Measurements from ENCODE around the gene ANKRD45. TPM values are rescaled to one million over a fixed set of nuclear protein-coding genes. Genes with fewer than 3 reads are reported as not detected.
"Not testable (repeated sequence)": the region's sequence is repeated elsewhere in the genome, so short reads cannot be mapped to it uniquely, and the experiment has no call there.

The ANKRD45 gene
- total RNA-seq, 1 donor from 2014 or later = 0.69 TPM

DNA sequence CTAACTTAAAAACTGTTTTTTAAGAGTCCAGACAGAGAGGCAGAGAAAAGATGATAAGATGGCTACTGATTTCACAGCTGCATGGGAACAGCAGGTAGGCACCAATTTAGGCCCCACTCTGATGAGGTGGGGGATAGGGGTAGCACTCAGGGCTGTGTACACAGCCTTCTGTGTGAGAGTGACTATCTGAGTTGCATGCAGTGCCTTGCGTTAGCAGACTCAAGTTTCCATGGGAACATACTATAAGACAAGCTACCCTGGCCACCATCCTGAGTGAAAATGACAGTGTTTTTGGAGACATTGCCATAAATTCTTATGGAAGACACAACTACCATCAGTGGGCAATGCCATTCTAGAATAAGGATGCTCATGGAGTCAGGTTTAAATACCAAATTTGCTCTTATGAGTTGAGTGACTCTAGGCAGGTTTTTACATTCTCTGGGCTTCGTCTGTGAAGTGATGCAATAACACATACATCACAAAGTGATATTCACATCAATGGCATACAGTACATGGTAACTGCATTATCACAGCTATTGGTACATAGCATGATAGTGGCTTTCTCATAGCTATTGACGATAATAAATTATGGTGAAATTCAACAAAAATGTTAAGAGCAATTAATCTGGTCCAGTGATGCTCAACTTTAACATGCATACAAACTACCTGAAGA is 97.3 kb downstream of the ANKRD45 start:
- DNase-seq (ENCODE audit: low spot score) = no peak

DNA sequence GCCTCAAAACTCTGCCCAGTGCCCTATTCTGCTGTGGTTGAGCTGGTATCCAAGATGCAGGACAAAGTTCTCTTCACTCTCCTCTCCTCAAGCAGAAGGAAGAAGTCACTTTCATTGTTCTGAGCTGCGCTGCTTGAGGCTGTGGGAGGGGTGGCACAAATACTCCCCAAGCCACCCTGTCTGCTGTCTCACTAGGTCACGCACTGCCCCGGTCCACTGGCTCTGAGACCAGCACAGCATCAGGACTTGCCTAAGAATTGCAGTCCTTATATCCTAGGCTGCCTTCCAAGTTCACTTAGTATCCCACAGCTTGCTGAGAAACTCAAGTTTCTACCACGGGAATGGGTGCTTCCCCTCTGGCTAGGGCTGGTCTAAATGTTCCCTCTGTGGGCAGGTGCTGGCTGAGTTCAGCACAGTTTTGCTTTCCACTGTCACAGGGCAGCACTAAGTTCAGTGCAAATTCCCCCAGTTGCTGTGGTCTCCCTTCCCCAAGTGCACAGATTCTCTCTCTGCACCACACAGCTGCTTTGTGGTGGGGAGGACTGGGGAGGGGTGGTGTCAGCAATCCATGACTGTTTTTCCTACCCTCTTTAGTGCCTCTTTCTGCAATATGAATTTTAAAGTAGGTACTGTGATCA is 99.2 kb downstream of the ANKRD45 start:
- DNase-seq (ENCODE audit: low spot score) = no peak

DNA sequence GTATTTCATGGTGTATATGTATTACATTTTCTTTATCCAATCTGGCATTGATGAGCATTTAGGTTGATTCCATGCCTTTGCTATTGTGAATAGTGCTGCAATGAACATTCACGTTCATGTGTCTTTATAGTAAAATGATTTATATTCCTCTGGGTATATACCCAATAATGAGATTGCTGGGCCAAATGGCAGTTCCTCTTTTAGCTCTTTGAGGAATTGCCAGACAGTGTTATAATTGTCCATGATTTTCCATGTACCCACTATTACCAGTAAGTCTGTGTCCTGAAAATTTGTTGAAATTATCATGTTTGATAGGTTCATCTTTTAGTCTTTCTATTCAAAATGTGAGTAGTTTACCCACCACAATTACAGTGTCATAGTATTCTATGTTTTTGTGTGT is 101.2 kb downstream of the ANKRD45 start:
- DNase-seq (ENCODE audit: low spot score) = no peak

DNA sequence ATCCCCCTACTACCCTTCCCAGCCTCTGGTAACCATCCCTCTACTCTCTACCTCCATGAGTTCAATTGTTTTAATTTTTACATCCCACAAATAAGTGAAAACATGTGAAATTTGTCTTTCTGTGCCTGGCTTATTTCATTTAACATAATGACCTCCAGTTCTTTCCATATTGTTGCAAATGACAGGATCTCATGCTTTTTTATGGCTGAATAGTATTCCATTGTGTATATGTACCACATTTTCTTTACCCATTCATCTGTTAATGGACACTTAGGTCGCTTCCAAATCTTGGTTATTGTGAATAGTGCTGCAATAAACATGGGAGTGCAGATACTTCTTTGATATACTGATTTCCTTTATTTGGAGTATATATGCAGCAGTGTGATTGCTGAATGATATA is 105.8 kb downstream of the ANKRD45 start:
- not testable (repeated sequence) for DNase-seq (ENCODE audit: low spot score)

DNA sequence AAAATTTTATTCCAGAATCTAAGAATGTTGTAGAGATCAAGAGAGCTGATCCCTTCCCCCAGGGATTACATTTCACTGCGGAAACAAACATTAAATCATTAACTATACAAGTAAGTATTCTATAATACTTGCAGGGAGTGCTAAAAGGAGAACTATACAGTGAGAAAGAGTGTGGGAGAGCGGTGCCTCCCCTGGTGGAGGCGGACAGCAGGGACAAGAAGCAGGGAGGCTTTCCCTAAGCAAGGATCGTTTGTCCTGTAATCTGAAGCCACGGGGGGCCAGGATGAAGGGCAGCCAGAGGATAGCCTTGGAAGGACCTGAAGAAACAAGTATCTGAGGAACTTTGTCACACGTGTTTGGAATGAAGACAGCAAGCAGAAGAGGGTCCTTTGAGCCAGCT is 106.8 kb downstream of the ANKRD45 start:
- DNase-seq (ENCODE audit: low spot score) = no peak

DNA sequence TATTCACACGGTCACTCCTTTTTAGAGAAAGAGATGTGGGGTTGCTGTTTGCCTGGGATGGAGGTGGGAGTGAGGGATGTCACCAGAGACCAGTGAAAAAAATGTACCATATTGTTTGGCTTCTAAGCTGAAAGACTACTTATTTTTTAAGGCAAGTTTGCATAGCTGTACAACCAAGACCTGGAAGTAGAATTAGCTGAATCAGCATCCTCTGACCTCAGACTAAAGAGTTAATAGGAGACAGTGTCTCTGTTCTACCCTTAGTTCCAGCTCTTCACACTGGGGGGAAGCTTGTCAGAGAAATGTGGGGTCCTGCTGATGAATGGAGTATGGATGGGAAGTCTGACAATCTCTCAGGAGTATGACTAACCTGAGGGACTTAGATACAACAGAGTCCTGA is 108.4 kb downstream of the ANKRD45 start:
- no peak for DNase-seq (ENCODE audit: low spot score)

DNA sequence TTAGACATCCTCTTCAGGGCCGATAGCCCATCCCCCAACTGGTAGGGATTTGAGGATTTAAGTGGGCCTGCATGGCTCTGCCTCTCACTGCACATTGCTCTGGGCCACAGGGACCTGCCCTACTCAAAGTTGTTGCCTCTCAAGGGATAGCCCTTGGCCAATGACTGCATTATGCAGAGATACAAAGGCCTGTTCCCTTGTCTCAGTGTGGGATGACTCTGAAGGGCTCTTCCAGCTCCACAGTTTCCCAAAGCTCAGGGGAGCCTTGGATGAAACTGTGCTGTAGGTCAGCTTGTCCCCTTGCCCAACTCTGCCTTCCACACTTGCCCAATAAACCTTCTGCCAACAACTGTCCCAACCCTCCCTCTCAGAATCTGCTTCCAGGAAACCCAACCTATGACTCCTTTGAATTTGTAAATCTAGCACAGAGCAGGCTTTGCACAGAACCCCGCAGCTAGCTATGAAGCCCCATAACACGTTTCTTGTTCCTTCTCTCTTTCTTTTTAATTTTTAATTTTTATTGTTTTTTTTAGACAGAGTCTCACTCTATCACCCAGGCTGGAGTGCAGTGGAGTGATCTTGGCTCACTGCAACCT is 109.3 kb downstream of the ANKRD45 start:
- no peak for DNase-seq (ENCODE audit: low spot score)

Other genes with a start within 250 kb of the ANKRD45 start
- 146 TPM for gene PRDX6, start 192.5 kb downstream of the ANKRD45 start, total RNA-seq
- not detected for gene SLC9C2, start 66.8 kb downstream of the ANKRD45 start, total RNA-seq
- gene TEX50, start 34.5 kb downstream of the ANKRD45 start, total RNA-seq = not detected
- gene KLHL20, start 45.1 kb upstream of the ANKRD45 start, total RNA-seq = 19.6 TPM
- gene DARS2, start 154.8 kb upstream of the ANKRD45 start, total RNA-seq = 16.9 TPM
- 5.5 TPM for gene CENPL, start 155.0 kb upstream of the ANKRD45 start, total RNA-seq
- gene GAS5, start 198.1 kb upstream of the ANKRD45 start, total RNA-seq = 234 TPM
- 13.0 TPM for gene ZBTB37, start 198.5 kb upstream of the ANKRD45 start, total RNA-seq
- 1.2 TPM for gene SERPINC1, start 247.5 kb upstream of the ANKRD45 start, total RNA-seq

Measured in mucosa of gallbladder (tissue), 1 donor.